Medulla oblongata (tissue), 1 donor: ENCODE results near the gene POLD1.
A peak's percentile ranks its signal among the peaks of the same experiment; 100 is the strongest.
"Not testable (repeated sequence)": the region's sequence is repeated elsewhere in the genome, so short reads cannot be mapped to it uniquely, and the experiment has no call there.

Experiments
- DNase-seq: peaks from one replicate; pipeline ENCODE4 v3.0.0-alpha.2; 2015; ENCODE audit errors: extremely low spot score

The POLD1 gene

GRCh38 chr19:50435627-50436026, 51.5 kb downstream of the POLD1 start:
- DNase-seq: no peak

GRCh38 chr19:50437862-50438449, 53.8 kb downstream of the POLD1 start:
- DNase-seq: no peak

GRCh38 chr19:50439130-50439529, 55.0 kb downstream of the POLD1 start:
- DNase-seq: not testable (repeated sequence)

- no peak for DNase-seq
Measured at GRCh38 chr19:50444059-50444458, 59.9 kb downstream of the POLD1 start.

GRCh38 chr19:50447053-50447452, 62.9 kb downstream of the POLD1 start:
- no peak for DNase-seq

GRCh38 chr19:50447750-50448149, 63.6 kb downstream of the POLD1 start:
- no peak for DNase-seq

GRCh38 chr19:50449236-50449899, 65.2 kb downstream of the POLD1 start:
- DNase-seq: no peak

- no peak for DNase-seq
Measured at GRCh38 chr19:50450369-50451222, 66.4 kb downstream of the POLD1 start.

GRCh38 chr19:50451223-50451534, 67.0 kb downstream of the POLD1 start:
- no peak for DNase-seq

GRCh38 chr19:50453243-50453642, 69.1 kb downstream of the POLD1 start:
- DNase-seq: no peak

- DNase-seq: no peak
Measured at GRCh38 chr19:50455992-50456391, 71.8 kb downstream of the POLD1 start.

GRCh38 chr19:50457300-50457699, 73.2 kb downstream of the POLD1 start:
- DNase-seq: no peak

- no peak for DNase-seq
Measured at GRCh38 chr19:50458396-50459066, 74.4 kb downstream of the POLD1 start.

- no peak for DNase-seq
Measured at GRCh38 chr19:50459067-50459456, 74.9 kb downstream of the POLD1 start.

GRCh38 chr19:50459638-50460037, 75.5 kb downstream of the POLD1 start:
- no peak for DNase-seq

GRCh38 chr19:50460161-50460765, 76.1 kb downstream of the POLD1 start:
- no peak for DNase-seq

GRCh38 chr19:50461066-50461875, 77.1 kb downstream of the POLD1 start:
- DNase-seq: peak; percentile 79

- no peak for DNase-seq
Measured at GRCh38 chr19:50462970-50463369, 78.8 kb downstream of the POLD1 start.

- no peak for DNase-seq
Measured at GRCh38 chr19:50464348-50464747, 80.2 kb downstream of the POLD1 start.

- DNase-seq: no peak
Measured at GRCh38 chr19:50465000-50465399, 80.9 kb downstream of the POLD1 start.
